GM23338 (cell line): ENCODE data around the gene PNN.

Source experiments
- CREB1 ChIP-seq: fragments of 250-450 bp; sonication (Bioruptor Pico); IDR thresholded peaks from 2 replicates; pipeline ENCODE4 v1.5.0; 2020; ENCODE audit warnings: low read depth, mild to moderate bottlenecking, moderate library complexity
- CTCF ChIP-seq, 2 experiments: fragments of 200-600 bp in 1 of 2; sonication (generic) in 1 of 2; conservative IDR thresholded peaks; 2 replicates each; pipeline versions ENCODE4 v1.5.1 to v1.6.1; 2016 to 2017; ENCODE audit warnings: antibody characterized with exemption in 2 of 2, low read depth in 2 of 2, mild to moderate bottlenecking in 2 of 2, moderate library complexity in 1 of 2
- ETS1 ChIP-seq: IDR thresholded peaks from 2 replicates; pipeline ENCODE4 v1.6.1; 2016; ENCODE audit warnings: antibody characterized with exemption
- EZH2 ChIP-seq: fragments of 200-600 bp; sonication (generic); IDR thresholded peaks from one replicate; pipeline ENCODE4 v1.8.0; 2017; ENCODE audit warnings: antibody characterized with exemption, mild to moderate bottlenecking, low read depth; ENCODE audit not compliant: unreplicated experiment
- EZH2phosphoT487 ChIP-seq: fragments of 200-600 bp; sonication (generic); IDR thresholded peaks from one replicate; pipeline ENCODE4 v1.8.1; 2018; ENCODE audit warnings: antibody characterized with exemption; ENCODE audit not compliant: unreplicated experiment
- JUNB ChIP-seq: IDR thresholded peaks from one replicate; pipeline ENCODE4 v1.6.1; 2016; ENCODE audit warnings: antibody characterized with exemption; ENCODE audit not compliant: unreplicated experiment
- NANOG ChIP-seq: IDR thresholded peaks from 2 replicates; pipeline ENCODE4 v1.6.1; 2016; ENCODE audit warnings: antibody characterized with exemption, borderline replicate concordance
- POLR2AphosphoS5 ChIP-seq: IDR thresholded peaks from 2 replicates; pipeline ENCODE4 v1.6.1; 2016; ENCODE audit warnings: antibody characterized with exemption, low read depth
- REST ChIP-seq: IDR thresholded peaks from one replicate; pipeline ENCODE4 v1.6.1; 2018; ENCODE audit warnings: antibody characterized with exemption; ENCODE audit not compliant: unreplicated experiment
- STAT1 ChIP-seq: IDR thresholded peaks from one replicate; pipeline ENCODE4 v1.6.1; 2016; ENCODE audit warnings: antibody characterized with exemption; ENCODE audit not compliant: unreplicated experiment
- ZNF114 ChIP-seq: fragments of 250-450 bp; sonication (Bioruptor Pico); IDR thresholded peaks from 2 replicates; pipeline ENCODE4 v1.5.0; 2020; ENCODE audit warnings: mild to moderate bottlenecking, moderate library complexity
- ZNF331 ChIP-seq: fragments of 250-450 bp; sonication (Bioruptor Pico); IDR thresholded peaks from 2 replicates; pipeline ENCODE4 v1.5.0; 2020; ENCODE audit warnings: low read depth, mild to moderate bottlenecking, moderate library complexity

GRCh38 chr14:39160494-39160893 lies 14.6 kb upstream of the PNN start:
- no peak for TF ChIP-seq CTCF (conservative IDR thresholded peaks at IDR 0.05; ENCODE audit: low read depth in 2 of 2)
- TF ChIP-seq POLR2AphosphoS5: no peak
- TF ChIP-seq CREB1 (CRISPR knock-in tag): no peak
- no peak for TF ChIP-seq EZH2phosphoT487
- no peak for TF ChIP-seq REST
- no peak for TF ChIP-seq EZH2
- no peak for TF ChIP-seq JUNB
- no peak for TF ChIP-seq NANOG
- TF ChIP-seq ETS1: no peak
- no peak for TF ChIP-seq ZNF114 (CRISPR knock-in tag)
- no peak for TF ChIP-seq ZNF331 (CRISPR knock-in tag)
- TF ChIP-seq STAT1: no peak
